IPS DF 6.9 (cell line): ENCODE data around the gene ENOX2.
"Not testable (repeated sequence)": the region's sequence is repeated elsewhere in the genome, so short reads cannot be mapped to it uniquely, and the experiment has no call there.

Source experiments
- DNase-seq: peaks from one replicate; pipeline ENCODE4 v3.0.0-alpha.2; 2013; ENCODE audit warnings: low read depth, low spot score
- H3K27ac ChIP-seq: one replicate; pipeline ENCODE4 v1.5.1; 2013; ENCODE audit warnings: low read length, control low read depth
- H3K27me3 ChIP-seq: 2 replicates; pipeline ENCODE4 v1.6.1; 2013; ENCODE audit warnings: mild to moderate bottlenecking, low read length; ENCODE audit not compliant: control insufficient read depth, insufficient read depth
- H3K36me3 ChIP-seq: 2 replicates; pipeline ENCODE4 v1.6.1; 2013; ENCODE audit warnings: low read length; ENCODE audit not compliant: control insufficient read depth, insufficient read depth
- H3K4me1 ChIP-seq: 2 replicates; pipeline ENCODE4 v1.6.1; 2013; ENCODE audit warnings: low read length; ENCODE audit not compliant: control insufficient read depth, insufficient read depth
- H3K4me3 ChIP-seq: 2 replicates; pipeline ENCODE4 v1.5.1; 2013; ENCODE audit warnings: mild to moderate bottlenecking, low read length
- H3K9me3 ChIP-seq: 2 replicates; pipeline ENCODE4 v1.6.1; 2013; ENCODE audit warnings: low read length, inconsistent platforms; ENCODE audit not compliant: control insufficient read depth, insufficient read depth
- WGBS: extraction: QIAGEN DNeasy Blood & Tissue Kit; methylation state at CpG from one replicate; pipeline ENCODE4 v1.1.7; 2013; ENCODE audit warnings: mixed read lengths, missing lambda C conversion rate; ENCODE audit not compliant: insufficient read length, insufficient coverage; 5-methylcytosine and 5-hydroxymethylcytosine counted together

ENOX2 gene

DNA sequence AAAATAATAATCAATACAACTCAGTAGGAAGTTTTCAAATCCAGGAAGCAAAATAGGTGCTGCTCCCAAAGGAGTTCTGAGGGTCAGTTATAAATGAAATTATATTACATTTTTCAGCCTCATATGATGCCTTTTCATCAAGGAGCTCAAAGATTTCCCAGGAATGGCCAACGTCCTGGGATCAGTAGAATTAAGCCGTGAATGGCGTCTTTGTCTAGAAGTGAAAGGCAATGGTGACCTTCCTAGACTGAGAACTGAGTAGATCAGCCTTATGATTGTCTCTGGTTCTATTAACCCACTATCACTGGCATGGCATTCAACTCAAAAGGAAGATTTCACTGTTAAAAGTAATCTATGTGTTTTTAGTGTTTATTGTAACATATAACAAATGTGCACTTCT is 74.4 kb downstream of the ENOX2 start:
- Histone ChIP-seq H3K4me1 (no peaks in the 10 kb centered on the region), H3K27me3 (no peaks in the 10 kb centered on the region), H3K27ac (no peak overlapping the region), H3K4me3 (no peak overlapping the region), H3K36me3 (no peaks in the 10 kb centered on the region), H3K9me3 (no peaks in the 10 kb centered on the region)
- DNase-seq, result no peak
- WGBS, result no CpG with 5 or more reads among the region's 3 CpGs

DNA sequence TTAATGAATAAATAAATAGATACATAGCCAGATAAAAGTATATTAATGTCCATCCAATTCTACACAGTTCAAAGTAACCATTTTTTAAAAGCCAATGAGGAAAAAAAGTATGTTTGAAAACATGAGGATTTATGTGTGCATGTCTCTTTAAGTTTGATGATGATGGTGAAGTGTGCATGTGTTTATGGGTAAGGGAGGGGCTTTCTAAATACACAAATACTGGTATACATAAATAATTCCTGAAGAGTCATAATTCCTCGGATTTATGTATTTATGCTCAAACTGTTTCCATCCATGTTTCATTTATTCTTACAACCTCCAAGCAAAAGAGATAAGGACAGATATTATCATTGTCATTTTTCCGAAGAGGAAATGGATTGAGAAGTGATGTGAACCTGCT is 75.4 kb downstream of the ENOX2 start:
- Histone ChIP-seq H3K27ac (no peak overlapping the region), H3K4me1 (no peaks in the 10 kb centered on the region), H3K4me3 (no peak overlapping the region), H3K9me3 (no peaks in the 10 kb centered on the region), H3K36me3 (no peaks in the 10 kb centered on the region), H3K27me3 (no peaks in the 10 kb centered on the region)
- DNase-seq, result no peak
- no CpG with 5 or more reads among the region's 2 CpGs for WGBS

DNA sequence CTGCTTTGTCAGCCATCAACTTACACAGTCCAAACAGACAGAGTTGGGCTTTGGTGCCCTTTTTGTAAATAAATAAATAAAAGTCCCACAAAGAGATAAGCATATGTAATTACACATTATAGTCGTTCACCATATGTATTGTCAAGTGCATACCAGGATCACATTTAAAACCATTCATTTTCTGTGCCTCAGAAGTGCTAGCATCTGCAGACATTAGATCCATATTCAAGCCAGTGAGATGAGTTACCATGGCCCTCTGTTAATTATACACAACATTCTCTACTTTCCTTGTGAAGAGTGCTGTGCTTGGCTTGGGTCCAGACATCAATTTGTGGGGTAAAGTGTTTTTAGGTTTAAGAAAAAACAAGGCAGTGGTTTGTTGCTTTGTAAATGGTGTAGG is 76.8 kb downstream of the ENOX2 start:
- Histone ChIP-seq H3K27me3 (no peaks in the 10 kb centered on the region), H3K4me1 (no peaks in the 10 kb centered on the region), H3K36me3 (no peaks in the 10 kb centered on the region), H3K9me3 (no peaks in the 10 kb centered on the region), H3K4me3 (no peak overlapping the region), H3K27ac (no peak overlapping the region)
- no CpG with 5 or more reads among the region's 1 CpG for WGBS
- no peak for DNase-seq

DNA sequence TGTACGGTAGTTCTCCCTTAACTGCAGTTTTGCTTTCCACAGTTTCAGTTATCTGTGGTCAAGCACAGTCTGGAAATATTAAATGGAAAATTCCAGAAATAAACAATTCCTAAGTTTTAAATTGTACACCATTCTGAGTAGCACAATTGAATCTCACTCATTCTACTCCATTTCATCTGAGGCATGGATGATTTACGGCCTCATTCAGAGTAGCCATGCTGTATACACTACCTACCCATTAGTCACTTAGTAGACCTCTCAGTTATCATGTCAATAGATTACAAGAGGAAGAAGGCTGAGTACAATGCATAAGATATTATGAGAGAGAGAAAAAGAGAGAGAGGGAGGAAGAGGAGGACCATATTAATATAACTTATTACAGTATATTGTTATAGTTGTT is 77.5 kb downstream of the ENOX2 start:
- Histone ChIP-seq H3K27me3 (no peaks in the 10 kb centered on the region), H3K27ac (no peak overlapping the region), H3K4me3 (no peak overlapping the region), H3K4me1 (no peaks in the 10 kb centered on the region), H3K36me3 (no peaks in the 10 kb centered on the region), H3K9me3 (no peaks in the 10 kb centered on the region)
- DNase-seq, result no peak
- WGBS, result no CpG with 5 or more reads among the region's 2 CpGs

DNA sequence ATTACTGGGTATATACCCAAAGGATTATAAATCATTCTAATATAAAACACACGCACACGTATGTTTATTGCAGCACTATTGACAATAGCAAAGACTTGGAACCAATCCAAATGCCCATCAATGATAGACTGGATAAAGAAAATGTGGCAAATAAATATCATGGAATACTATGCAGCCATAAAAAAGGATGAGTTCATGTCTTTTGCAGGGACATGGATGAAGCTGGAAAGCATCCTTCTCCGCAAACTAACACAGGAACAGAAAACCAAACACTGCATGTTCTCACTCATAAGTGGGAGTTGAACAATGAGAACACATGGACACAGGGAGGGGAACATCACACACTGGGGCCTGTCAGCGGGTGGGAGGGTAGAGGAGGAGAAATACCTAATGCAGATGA is 83.6 kb downstream of the ENOX2 start:
- H3K36me3 ChIP-seq, H3K4me3 ChIP-seq, H3K27me3 ChIP-seq, DNase-seq, H3K4me1 ChIP-seq, H3K9me3 ChIP-seq, H3K27ac ChIP-seq: not testable (repeated sequence)
- no CpG with 5 or more reads among the region's 4 CpGs for WGBS

DNA sequence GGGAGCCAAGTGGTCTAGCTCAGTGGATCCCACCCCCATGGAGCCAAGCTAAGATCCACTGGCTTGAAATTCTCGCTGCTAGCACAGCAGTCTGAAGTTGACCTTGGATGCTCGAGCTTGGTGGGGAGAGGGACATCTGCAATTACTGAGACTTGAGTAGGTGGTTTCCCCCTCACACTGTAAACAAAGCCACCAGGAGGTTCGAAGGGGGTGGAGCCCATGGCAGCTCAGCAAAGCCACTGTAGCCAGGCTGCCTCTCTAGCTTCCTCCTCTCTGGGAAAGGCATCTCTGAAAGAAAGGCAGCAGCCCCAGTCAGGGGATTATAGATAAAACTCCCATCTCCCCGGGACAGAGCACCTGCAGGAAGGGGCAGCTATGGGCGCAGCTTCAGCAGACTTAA is 89.1 kb downstream of the ENOX2 start:
- WGBS, result no CpG with 5 or more reads among the region's 5 CpGs
- H3K4me3 ChIP-seq, H3K27me3 ChIP-seq: not testable (repeated sequence)

DNA sequence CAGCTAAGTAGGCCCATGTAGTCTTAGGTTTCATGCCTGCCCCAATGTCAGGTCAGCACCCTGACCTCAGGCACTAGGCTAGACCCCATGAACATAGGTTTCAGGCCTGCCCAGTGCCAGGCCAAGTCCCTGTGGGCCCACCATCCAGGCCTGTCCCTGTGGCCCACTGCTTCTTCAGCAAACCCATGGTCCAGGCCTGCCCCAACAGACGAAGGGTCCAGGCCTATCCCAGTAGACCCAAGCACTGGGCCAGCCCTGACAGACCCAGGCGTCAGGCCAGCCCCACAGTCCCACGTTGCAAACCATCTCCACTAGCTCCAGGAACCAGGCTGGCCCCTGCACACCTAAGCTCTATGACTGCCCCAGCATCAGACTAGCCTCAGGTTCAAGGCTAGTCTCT is 92.4 kb downstream of the ENOX2 start:
- H3K4me1 ChIP-seq, result no peaks in the 10 kb centered on the region
- no peaks in the 10 kb centered on the region for H3K9me3 ChIP-seq
- no CpG with 5 or more reads among the region's 3 CpGs for WGBS
- DNase-seq, result no peak
- no peak overlapping the region for H3K27ac ChIP-seq
- no peaks in the 10 kb centered on the region for H3K36me3 ChIP-seq
- no peak overlapping the region for H3K4me3 ChIP-seq
- H3K27me3 ChIP-seq, result no peaks in the 10 kb centered on the region

More for the DNA sequence above, 89.1 kb downstream of the ENOX2 start:
- H3K27ac ChIP-seq, H3K4me1 ChIP-seq, DNase-seq, H3K9me3 ChIP-seq, H3K36me3 ChIP-seq: not testable (repeated sequence)

DNA sequence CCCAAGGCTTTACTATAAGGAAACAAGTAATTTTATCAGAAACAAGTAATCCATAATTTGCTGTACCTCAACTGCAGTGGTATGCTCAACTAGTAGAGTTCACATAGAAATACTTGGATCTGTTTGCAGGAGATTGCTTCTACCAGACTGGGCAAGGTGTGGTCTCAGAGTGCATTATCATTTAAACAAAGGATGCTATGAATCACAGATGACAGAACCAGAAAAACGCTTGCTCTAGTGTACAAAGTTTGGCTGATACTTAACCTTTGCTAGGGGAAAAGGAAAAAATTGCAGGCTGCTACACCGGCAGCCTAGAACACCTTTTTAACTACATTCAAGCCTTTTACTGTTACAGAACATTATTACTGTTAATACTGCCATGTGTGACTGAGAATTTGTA is 97.1 kb downstream of the ENOX2 start:
- no CpG with 5 or more reads among the region's 2 CpGs for WGBS
- no peak overlapping the region for H3K27ac ChIP-seq
- no peaks in the 10 kb centered on the region for H3K27me3 ChIP-seq
- DNase-seq, result no peak
- no peaks in the 10 kb centered on the region for H3K9me3 ChIP-seq
- H3K36me3 ChIP-seq, result no peaks in the 10 kb centered on the region
- H3K4me1 ChIP-seq, result no peaks in the 10 kb centered on the region
- H3K4me3 ChIP-seq, result no peak overlapping the region

DNA sequence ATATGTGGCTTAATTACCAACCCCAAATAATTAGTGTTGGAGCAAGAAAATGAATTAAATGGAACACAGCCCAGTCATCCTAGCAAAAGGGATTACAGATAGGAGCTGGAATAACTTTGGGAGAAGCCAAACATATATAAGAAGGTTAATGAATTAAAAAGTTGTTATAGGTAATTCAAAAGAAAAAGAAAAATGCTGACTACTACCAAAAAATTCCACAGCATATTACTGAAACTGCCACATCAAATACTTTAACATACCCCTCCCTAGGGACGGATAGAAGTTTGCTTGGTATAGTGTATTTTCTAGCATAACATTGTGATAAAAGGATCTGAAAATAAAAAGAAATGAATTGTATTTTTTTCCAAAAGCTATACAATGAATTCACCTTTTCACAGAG is 99.5 kb downstream of the ENOX2 start:
- Histone ChIP-seq H3K36me3 (no peaks in the 10 kb centered on the region), H3K27me3 (no peaks in the 10 kb centered on the region), H3K4me1 (no peaks in the 10 kb centered on the region), H3K9me3 (no peaks in the 10 kb centered on the region), H3K4me3 (no peak overlapping the region), H3K27ac (no peak overlapping the region)
- no CpG with 5 or more reads among the region's 1 CpG for WGBS
- no peak for DNase-seq

DNA sequence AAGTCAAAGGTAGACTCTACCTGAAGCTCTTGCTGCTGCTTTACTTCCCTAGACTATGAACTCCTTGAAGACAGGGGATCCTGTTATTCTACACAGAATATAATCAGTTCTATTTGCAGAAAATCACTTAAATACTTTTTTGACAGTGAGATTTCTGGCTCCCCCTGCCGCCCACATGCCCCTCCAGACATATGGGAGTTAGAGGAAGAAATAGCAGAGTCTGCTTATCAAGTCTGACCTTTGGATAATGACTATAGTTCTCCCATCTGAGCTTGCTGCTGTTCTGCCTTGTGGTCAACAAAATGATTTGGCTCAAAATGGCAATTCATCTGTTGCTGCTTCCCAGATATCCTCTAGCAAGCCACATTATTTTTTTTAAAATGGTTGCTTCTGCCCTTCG is 101.1 kb downstream of the ENOX2 start:
- H3K36me3 ChIP-seq, result no peaks in the 10 kb centered on the region
- no peak overlapping the region for H3K27ac ChIP-seq
- H3K4me1 ChIP-seq, result no peaks in the 10 kb centered on the region
- no peaks in the 10 kb centered on the region for H3K27me3 ChIP-seq
- WGBS, result no CpG with 5 or more reads among the region's 2 CpGs
- H3K9me3 ChIP-seq, result no peaks in the 10 kb centered on the region
- no peak for DNase-seq
- H3K4me3 ChIP-seq, result no peak overlapping the region

DNA sequence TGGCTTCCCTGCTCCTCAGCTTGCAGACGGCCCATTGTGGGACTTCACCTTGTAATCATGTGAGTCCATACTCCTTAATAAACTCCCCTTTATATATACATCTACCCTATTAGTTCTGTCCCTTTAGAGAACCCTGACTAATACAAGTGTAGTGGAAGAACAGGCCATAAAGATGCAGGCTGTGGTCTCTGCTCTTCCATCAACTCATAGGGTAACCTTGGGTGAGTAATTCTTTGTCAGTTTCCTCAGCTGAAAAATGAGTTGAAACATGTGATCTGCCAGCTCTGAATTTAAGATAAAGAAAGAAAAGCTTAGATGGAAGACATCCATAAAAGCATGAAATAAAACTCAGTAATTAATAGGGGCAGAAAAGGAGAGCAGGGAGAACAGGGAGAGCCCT is 103.6 kb downstream of the ENOX2 start:
- Histone ChIP-seq H3K4me3 (no peak overlapping the region), H3K4me1 (no peaks in the 10 kb centered on the region), H3K27ac (no peak overlapping the region), H3K27me3 (no peaks in the 10 kb centered on the region), H3K9me3 (no peaks in the 10 kb centered on the region), H3K36me3 (no peaks in the 10 kb centered on the region)
- DNase-seq, result no peak
- WGBS, result no CpG with 5 or more reads among the region's 1 CpG
